PFSK-1 (cell line): ENCODE measurements around the gene TMOD2.

Experiments used
- POLR2AphosphoS5 ChIP-seq: IDR thresholded peaks from 2 replicates; pipeline ENCODE4 v1.6.1; 2012; ENCODE audit warnings: low read depth, mild to moderate bottlenecking, control low read depth, low read length, moderate library complexity
- SIN3A ChIP-seq: IDR thresholded peaks from 2 replicates; pipeline ENCODE4 v1.6.1; 2012; ENCODE audit warnings: mild to moderate bottlenecking, low read length, moderate library complexity, borderline replicate concordance; ENCODE audit not compliant: insufficient read depth

GRCh38 chr15:51828621-51829375, 77.4 kb downstream of the TMOD2 start:
- TF ChIP-seq POLR2AphosphoS5 (no peak), SIN3A (no peak)
